MM.1S (cell line): Measurements from ENCODE around the gene PTGR3.

Source experiments
- EZH2 ChIP-seq: fragments of 300-600 bp; sonication (generic); optimal IDR thresholded peaks from 2 replicates; pipeline ENCODE3; 2017; ENCODE audit warnings: low read depth, mild to moderate bottlenecking, antibody characterized with exemption, low read length, mixed read lengths
- EZH2phosphoT487 ChIP-seq: fragments of 300-600 bp; sonication (generic); IDR thresholded peaks from 2 replicates; pipeline ENCODE4 v1.6.1; 2018; ENCODE audit warnings: antibody characterized with exemption, low read length
- TF ChIP-seq, protein P1 (sequence below): fragments of 300-600 bp; sonication (generic); IDR thresholded peaks from 2 replicates; pipeline ENCODE4 v1.5.1; 2016; ENCODE audit warnings: antibody characterized with exemption, low read length, mixed read lengths

DNA sequence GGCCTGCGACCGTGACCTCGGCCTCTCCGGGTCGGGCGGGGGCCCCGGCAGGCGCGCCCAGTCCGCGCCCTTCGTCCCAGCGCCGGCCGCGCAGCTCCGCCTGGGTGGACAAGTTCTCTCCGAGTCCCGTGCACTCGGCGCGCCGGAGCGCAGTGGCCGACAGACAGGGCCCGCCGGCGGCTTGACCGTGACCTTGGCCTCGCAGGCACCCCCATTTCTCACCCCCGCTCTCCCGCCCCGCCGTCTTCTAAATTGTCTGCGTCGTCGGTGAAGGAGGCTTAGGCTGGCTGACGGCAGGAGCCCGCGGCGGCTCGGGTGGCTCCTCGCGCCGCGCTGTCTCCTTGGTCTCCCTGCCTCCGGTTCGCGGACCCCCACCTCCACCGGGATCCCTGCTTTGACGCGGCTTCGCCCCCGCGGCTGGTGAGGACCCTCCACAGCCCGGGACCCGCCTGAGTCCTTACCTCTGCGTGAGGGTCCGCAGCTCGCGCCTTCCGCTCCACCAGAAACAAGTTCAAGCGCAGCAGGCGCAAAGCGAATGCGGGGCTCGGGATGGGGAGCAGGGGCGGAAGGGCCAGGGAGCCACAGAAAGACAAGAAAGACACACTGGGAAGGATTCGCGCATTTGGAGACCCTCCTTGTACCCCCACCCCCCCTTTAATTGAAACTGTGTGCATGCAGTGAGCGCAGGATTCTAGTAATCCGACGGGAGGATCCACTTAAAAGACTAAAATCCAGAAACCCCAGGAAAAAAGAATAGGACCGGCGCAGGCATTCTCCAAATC, 4.0 kb downstream of the PTGR3 start:
- TF ChIP-seq, protein P1, sequence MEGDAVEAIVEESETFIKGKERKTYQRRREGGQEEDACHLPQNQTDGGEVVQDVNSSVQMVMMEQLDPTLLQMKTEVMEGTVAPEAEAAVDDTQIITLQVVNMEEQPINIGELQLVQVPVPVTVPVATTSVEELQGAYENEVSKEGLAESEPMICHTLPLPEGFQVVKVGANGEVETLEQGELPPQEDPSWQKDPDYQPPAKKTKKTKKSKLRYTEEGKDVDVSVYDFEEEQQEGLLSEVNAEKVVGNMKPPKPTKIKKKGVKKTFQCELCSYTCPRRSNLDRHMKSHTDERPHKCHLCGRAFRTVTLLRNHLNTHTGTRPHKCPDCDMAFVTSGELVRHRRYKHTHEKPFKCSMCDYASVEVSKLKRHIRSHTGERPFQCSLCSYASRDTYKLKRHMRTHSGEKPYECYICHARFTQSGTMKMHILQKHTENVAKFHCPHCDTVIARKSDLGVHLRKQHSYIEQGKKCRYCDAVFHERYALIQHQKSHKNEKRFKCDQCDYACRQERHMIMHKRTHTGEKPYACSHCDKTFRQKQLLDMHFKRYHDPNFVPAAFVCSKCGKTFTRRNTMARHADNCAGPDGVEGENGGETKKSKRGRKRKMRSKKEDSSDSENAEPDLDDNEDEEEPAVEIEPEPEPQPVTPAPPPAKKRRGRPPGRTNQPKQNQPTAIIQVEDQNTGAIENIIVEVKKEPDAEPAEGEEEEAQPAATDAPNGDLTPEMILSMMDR = no peak
- TF ChIP-seq EZH2 = no peak
- no peak for TF ChIP-seq EZH2phosphoT487
